ENCODE results near the gene MYBPH. TPM values are rescaled to one million over a fixed set of nuclear protein-coding genes. Genes with fewer than 3 reads are reported as not detected.

Gene MYBPH
- total RNA-seq, 4 donors from 2014 or later, result not detected

- H3K36me3 ChIP-seq, result no peaks in the 10 kb centered on the region
- H3K4me3 ChIP-seq, result no peak overlapping the region
- WGBS, 2 donors, result 64 to 65% methylated on average over 7 of the region's 7 CpGs
- DNase-seq (ENCODE audit: low spot score in 2 of 2), result no peak
- H3K27me3 ChIP-seq, result no peaks in the 10 kb centered on the region
- peaks cover 0 to 26% (median 0%) of the 10 kb centered on the region in 4 donors for H3K4me1 ChIP-seq
- TF ChIP-seq CTCF (IDR thresholded peaks at IDR 0.05), result no peak
- no peak for TF ChIP-seq POLR2A (IDR thresholded peaks at IDR 0.05)
- no peak for TF ChIP-seq EP300 (IDR thresholded peaks at IDR 0.05)
- H3K9me3 ChIP-seq, result no peaks in the 10 kb centered on the region
- H3K27ac ChIP-seq, result no peak overlapping the region
Observed at GRCh38 chr1:203146537-203146936, 29.1 kb downstream of the MYBPH start.

DNA sequence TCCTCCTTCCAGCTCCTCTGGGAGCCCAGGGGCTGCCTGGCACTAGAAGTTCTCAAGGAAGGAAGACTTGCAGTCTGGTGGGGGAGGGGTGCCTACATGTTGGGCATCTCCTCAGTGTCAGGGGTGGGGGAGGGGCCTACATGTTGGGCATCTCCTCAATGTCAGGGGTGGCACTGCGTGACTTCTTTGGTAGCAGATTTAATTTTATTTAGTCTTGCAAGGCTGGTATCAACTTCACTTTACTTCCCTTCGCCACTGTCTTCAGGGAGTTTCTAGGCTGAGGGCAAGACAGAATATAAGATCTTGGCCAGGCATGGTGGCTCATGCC lies 29.6 kb downstream of the MYBPH start:
- Histone ChIP-seq H3K27ac (no peak overlapping the region), H3K4me1 (peaks cover 0 to 26% (median 0%) of the 10 kb centered on the region in 4 donors)
- TF ChIP-seq EP300 (IDR thresholded peaks at IDR 0.05) (no peak), POLR2A (IDR thresholded peaks at IDR 0.05) (no peak), CTCF (IDR thresholded peaks at IDR 0.05) (no peak)

DNA sequence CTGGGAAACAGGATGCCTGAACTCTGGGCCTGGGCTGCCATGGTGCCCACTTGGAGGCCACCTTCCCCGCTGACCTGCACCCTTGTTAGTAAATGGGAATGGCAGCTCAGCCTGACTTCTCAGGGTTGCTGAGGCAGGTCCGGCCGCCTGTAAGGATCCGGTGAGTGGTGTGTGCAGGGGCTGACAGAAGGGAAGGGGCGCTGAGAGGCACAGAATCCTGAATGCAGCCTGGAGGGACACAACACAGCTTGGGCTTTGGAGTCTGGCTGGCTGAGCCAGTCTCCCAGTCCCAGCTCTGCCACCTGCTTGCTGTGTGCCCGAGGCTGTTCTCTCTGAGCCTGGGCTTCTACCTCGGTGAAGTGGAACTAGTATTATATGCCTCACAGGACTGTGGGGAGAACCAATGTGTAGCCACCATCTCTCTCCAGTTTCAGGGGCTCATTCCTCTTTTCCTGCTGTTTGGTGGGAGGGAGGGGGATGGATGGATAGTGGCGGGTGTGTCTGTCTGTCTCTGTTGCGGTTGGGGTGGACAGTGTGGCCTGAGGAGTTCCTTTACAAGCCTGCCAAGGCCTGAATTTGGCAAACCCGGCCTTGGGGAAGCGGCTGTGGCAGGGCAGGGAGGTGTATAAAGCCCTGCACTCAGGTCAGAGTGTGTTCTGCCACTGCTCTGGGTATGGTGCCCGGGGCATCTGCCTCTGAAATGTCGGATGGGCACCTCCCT lies 30.1 kb downstream of the MYBPH start:
- WGBS, 2 donors, result 80 to 92% methylated on average over 12 to 13 of the region's 13 CpGs
- Histone ChIP-seq H3K9me3 (no peaks in the 10 kb centered on the region), H3K4me1 (peaks cover 0 to 26% (median 0%) of the 10 kb centered on the region in 4 donors), H3K27ac (no peak overlapping the region), H3K27me3 (no peaks in the 10 kb centered on the region), H3K4me3 (no peak overlapping the region), H3K36me3 (no peaks in the 10 kb centered on the region)
- no peak for DNase-seq (ENCODE audit: low spot score in 2 of 2)
- TF ChIP-seq EP300 (IDR thresholded peaks at IDR 0.05) (no peak), POLR2A (IDR thresholded peaks at IDR 0.05) (no peak), CTCF (IDR thresholded peaks at IDR 0.05) (no peak)

More for the DNA sequence above, 29.6 kb downstream of the MYBPH start:
- no peaks in the 10 kb centered on the region for H3K36me3 ChIP-seq
- WGBS, 2 donors, result 93 to 100% methylated on average over 2 of the region's 2 CpGs
- no peaks in the 10 kb centered on the region for H3K9me3 ChIP-seq
- H3K4me3 ChIP-seq, result no peak overlapping the region
- DNase-seq (ENCODE audit: low spot score in 2 of 2), result no peak
- no peaks in the 10 kb centered on the region for H3K27me3 ChIP-seq

DNA sequence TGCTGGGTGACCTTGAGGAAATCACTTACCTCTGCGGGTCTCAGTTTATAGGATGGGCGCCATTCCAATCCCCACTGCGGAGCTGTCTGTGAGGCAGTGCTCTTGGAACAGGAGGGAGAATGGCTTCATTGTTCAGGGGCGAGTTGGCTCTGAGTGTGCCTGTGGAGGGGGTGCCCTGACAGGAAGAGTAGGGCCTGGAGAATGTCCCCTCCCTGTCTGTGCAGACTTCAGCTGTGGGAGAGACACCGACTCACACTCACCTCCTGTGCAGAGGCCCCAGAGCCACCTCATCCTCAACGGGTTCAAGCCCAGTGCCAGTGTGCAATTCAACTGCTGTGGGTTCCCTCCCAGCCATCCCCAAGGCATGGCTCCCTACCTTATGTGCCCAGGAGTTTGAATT lies 31.0 kb downstream of the MYBPH start:
- no peak for DNase-seq (ENCODE audit: low spot score in 2 of 2)
- H3K27me3 ChIP-seq, result no peaks in the 10 kb centered on the region
- H3K36me3 ChIP-seq, result no peaks in the 10 kb centered on the region
- H3K9me3 ChIP-seq, result no peaks in the 10 kb centered on the region
- no peak overlapping the region for H3K4me3 ChIP-seq
- TF ChIP-seq POLR2A (IDR thresholded peaks at IDR 0.05), result no peak
- TF ChIP-seq EP300 (IDR thresholded peaks at IDR 0.05), result no peak
- TF ChIP-seq CTCF (IDR thresholded peaks at IDR 0.05), result no peak
- peaks cover 0 to 26% (median 0%) of the 10 kb centered on the region in 4 donors for H3K4me1 ChIP-seq
- no peak overlapping the region for H3K27ac ChIP-seq
- 24 to 47% methylated on average over 6 of the region's 6 CpGs for WGBS, 2 donors

GRCh38 chr1:203143641-203144040 lies 32.0 kb downstream of the MYBPH start:
- Histone ChIP-seq H3K36me3 (no peaks in the 10 kb centered on the region), H3K27ac (no peak overlapping the region), H3K9me3 (no peaks in the 10 kb centered on the region), H3K4me1 (peaks cover 0 to 26% (median 0%) of the 10 kb centered on the region in 4 donors), H3K27me3 (no peaks in the 10 kb centered on the region), H3K4me3 (no peak overlapping the region)
- DNase-seq (ENCODE audit: low spot score in 2 of 2), result no peak
- 74 to 78% methylated on average over 11 of the region's 11 CpGs for WGBS, 2 donors
- no peak for TF ChIP-seq CTCF (IDR thresholded peaks at IDR 0.05)
- TF ChIP-seq EP300 (IDR thresholded peaks at IDR 0.05), result no peak
- TF ChIP-seq POLR2A (IDR thresholded peaks at IDR 0.05), result no peak
